Activated CD8-positive, alpha-beta T cell treated with anti-CD3 and anti-CD28 coated beads, Interleukin-2, amount 10 ng/mL, durations not matched to agents 7 days and 5 days (primary cell): ENCODE data around the gene CCDC30. TPM values are rescaled to one million over a fixed set of nuclear protein-coding genes. Genes with fewer than 3 reads are reported as not detected.
A peak's percentile ranks its signal among the peaks of the same experiment; 100 is the strongest.

Source experiments
- ATAC-seq: fragments of 150-1000 bp; cut with Tn5 transposase; one replicate; pipeline ENCODE4 v1.10.0; 2021; ENCODE audit warnings: moderate library complexity
- CTCF ChIA-PET: fragments of 350-600 bp; sonication (Branson Sonifier 250); formaldehyde crosslinking; loops from one replicate; lab custom pipeline; 2021; ENCODE audit warnings: antibody characterized with exemption; lab: Charles Lee
- POLR2A ChIA-PET: fragments of 350-600 bp; sonication (Branson Sonifier 250); formaldehyde crosslinking; loops from one replicate; lab custom pipeline; 2021; ENCODE audit warnings: antibody characterized with exemption; lab: Charles Lee
- DNase-seq: peaks from one replicate; pipeline ENCODE4 v3.0.0-alpha.2; 2020
- H3K27ac Mint-ChIP-seq: one replicate; pipeline ENCODE4 v1.8.0; 2021; ENCODE audit warnings: mild to moderate bottlenecking, mixed read lengths
- H3K27me3 Mint-ChIP-seq: one replicate; pipeline ENCODE4 v1.8.0; 2021; ENCODE audit warnings: low read depth, mixed read lengths
- H3K36me3 Mint-ChIP-seq: one replicate; pipeline ENCODE4 v1.8.0; 2021; ENCODE audit warnings: low read depth, mixed read lengths
- H3K4me1 Mint-ChIP-seq: one replicate; pipeline ENCODE4 v1.8.0; 2021; ENCODE audit warnings: low read depth, mixed read lengths
- H3K4me3 Mint-ChIP-seq: one replicate; pipeline ENCODE4 v1.8.0; 2021; ENCODE audit warnings: mild to moderate bottlenecking, mixed read lengths
- H3K9me3 Mint-ChIP-seq: one replicate; pipeline ENCODE4 v1.8.0; 2022; ENCODE audit warnings: mixed read lengths; ENCODE audit not compliant: insufficient read depth
- total RNA-seq, 2 experiments: library from RNA; stranded (reverse); gene quantifications; one replicate each; pipeline ENCODE4 v1.2.3, GENCODE V29; 2021

CCDC30 gene
- total RNA-seq, 2 experiments from 2014 or later: 1.7 to 2.2 TPM

DNA sequence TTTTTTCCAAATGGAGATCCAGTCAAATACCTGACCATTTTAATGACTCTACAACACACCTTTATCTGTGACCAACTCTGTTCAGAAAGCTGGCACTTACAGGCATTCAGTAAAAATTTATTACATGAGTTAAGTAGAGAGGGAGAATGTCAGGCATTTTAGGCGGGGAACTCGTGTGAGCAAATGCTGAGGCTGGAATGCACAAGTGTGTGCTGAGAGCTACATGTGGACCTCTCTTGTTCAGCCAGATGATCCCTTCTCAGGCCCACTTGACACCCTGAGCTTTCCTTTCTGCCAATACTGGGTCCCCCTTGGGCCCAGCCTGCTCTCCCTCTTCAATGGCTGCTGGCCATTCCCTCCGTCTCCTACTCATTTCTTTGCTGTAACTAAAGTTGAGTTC is 206.8 kb downstream of the CCDC30 start:
- Mint-ChIP-seq H3K27me3 (no peaks in the 10 kb centered on the region), H3K9me3 (no peaks in the 10 kb centered on the region), H3K27ac (no peak overlapping the region), H3K4me1 (no peaks in the 10 kb centered on the region), H3K4me3 (no peak overlapping the region), H3K36me3 (peaks cover 57% of the 10 kb centered on the region)
- ChIA-PET CTCF (no interaction called here), POLR2A (interaction anchor here (2.5 kb wide), 1 partner anchor 13 kb away, joined by 10 read pairs; the partner anchor contains the start of gene YBX1)
- DNase-seq (no peak), ATAC-seq (no peak)

- POLR2A ChIA-PET: interaction anchor here (2.5 kb wide), 1 partner anchor 12 kb away, joined by 10 read pairs; the partner anchor contains the start of gene YBX1
- Mint-ChIP-seq H3K36me3 (peaks cover 61% of the 10 kb centered on the region), H3K27me3 (no peaks in the 10 kb centered on the region), H3K4me3 (no peak overlapping the region), H3K9me3 (no peaks in the 10 kb centered on the region), H3K4me1 (no peaks in the 10 kb centered on the region), H3K27ac (no peak overlapping the region)
- no peak for ATAC-seq
- DNase-seq: no peak
- CTCF ChIA-PET: interaction anchor here (1.4 kb wide), 1 partner anchor 9 kb away, joined by 3 read pairs; no protein-coding TSS in a partner anchor
Measured at GRCh38 chr1:42670425-42670824, 207.3 kb downstream of the CCDC30 start.

DNA sequence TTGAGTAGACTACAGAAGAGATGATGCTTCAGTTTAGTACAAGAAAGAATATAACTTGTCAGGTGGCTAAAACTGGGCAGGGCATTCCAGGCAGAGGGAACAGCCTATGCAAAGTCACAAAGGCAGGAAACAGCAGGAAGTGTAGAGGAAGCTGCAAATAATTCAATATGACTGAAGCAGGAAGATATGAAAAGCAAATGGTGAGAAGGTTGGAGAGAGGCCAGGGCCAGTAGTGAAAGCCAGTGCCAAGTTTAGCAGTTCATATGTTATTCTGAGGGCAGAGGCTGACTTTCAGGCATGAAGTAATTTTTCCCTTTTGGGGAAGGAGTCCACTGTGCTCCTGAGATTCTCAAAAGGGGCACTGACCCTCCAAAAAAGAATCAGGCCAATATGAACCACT is 211.1 kb downstream of the CCDC30 start:
- POLR2A ChIA-PET: interaction anchor here (2.1 kb wide), 1 partner anchor 16 kb away, joined by 6 read pairs; the partner anchor contains the start of gene PPIH
- Mint-ChIP-seq H3K27me3 (no peaks in the 10 kb centered on the region), H3K9me3 (no peaks in the 10 kb centered on the region)

DNA sequence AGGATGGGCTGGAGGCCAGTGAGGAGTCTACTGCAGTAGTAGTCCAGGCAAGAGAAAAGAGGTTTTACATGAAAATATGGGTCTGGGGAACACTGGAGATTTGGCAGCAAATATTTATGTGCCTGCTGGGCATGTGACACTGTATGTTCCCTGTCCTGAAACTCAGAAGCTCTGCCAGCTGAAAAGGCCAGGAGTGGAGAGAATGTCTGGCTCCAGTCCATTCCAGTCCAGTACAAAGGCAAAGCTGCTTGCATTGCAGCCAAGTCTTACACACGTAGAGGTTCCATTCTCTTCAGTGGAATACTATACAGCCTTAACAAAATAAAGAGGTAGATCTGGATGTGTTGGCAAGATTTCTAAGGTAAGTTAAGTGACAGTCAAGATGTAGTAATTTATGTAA is 211.6 kb downstream of the CCDC30 start:
- Mint-ChIP-seq H3K4me3 (no peak overlapping the region), H3K27me3 (no peaks in the 10 kb centered on the region), H3K4me1 (peaks cover under 1% of the 10 kb centered on the region), H3K36me3 (peaks cover 38% of the 10 kb centered on the region), H3K9me3 (no peaks in the 10 kb centered on the region), H3K27ac (no peak overlapping the region)
- POLR2A ChIA-PET: interaction anchor here (2.1 kb wide), 1 partner anchor 17 kb away, joined by 6 read pairs; the partner anchor contains the start of gene PPIH
- ATAC-seq (no peak), DNase-seq (no peak)
- CTCF ChIA-PET: interaction anchor here (1.3 kb wide), 1 partner anchor 91 kb away, joined by 3 read pairs; no protein-coding TSS in a partner anchor

More for the DNA sequence above, 211.1 kb downstream of the CCDC30 start:
- Mint-ChIP-seq H3K36me3 (peaks cover 39% of the 10 kb centered on the region), H3K4me1 (no peaks in the 10 kb centered on the region), H3K4me3 (no peak overlapping the region), H3K27ac (no peak overlapping the region)
- no peak for DNase-seq
- no peak for ATAC-seq
- CTCF ChIA-PET: no interaction called here

- Mint-ChIP-seq H3K36me3 (peaks cover 35% of the 10 kb centered on the region), H3K27me3 (no peaks in the 10 kb centered on the region), H3K9me3 (no peaks in the 10 kb centered on the region)
Measured at GRCh38 chr1:42675467-42675866, 212.4 kb downstream of the CCDC30 start.

GRCh38 chr1:42676534-42677087 is 213.5 kb downstream of the CCDC30 start:
- ATAC-seq: no peak
- Mint-ChIP-seq H3K4me3 (no peak overlapping the region), H3K27me3 (no peaks in the 10 kb centered on the region), H3K9me3 (no peaks in the 10 kb centered on the region), H3K36me3 (peaks cover 32% of the 10 kb centered on the region), H3K4me1 (peaks cover 16% of the 10 kb centered on the region), H3K27ac (no peak overlapping the region)
- ChIA-PET CTCF (interaction anchor here (0.8 kb wide), 1 partner anchor 98 kb away, joined by 3 read pairs; no protein-coding TSS in a partner anchor), POLR2A (interaction anchor here (1.0 to 2.5 kb wide), 3 partner anchors 10 to 19 kb away, joined by 3 to 8 read pairs (median 6); partner anchors contain the start of gene PPIH)
- no peak for DNase-seq

More at GRCh38 chr1:42675467-42675866, 212.4 kb downstream of the CCDC30 start:
- Mint-ChIP-seq H3K27ac (peak overlapping the region; percentile 14), H3K4me3 (no peak overlapping the region), H3K4me1 (peaks cover 6% of the 10 kb centered on the region)
- no peak for DNase-seq
- ATAC-seq: no peak
- POLR2A ChIA-PET: interaction anchor here (2.1 kb wide), 1 partner anchor 17 kb away, joined by 6 read pairs; the partner anchor contains the start of gene PPIH
- CTCF ChIA-PET: interaction anchor here (1.3 kb wide), 1 partner anchor 91 kb away, joined by 3 read pairs; no protein-coding TSS in a partner anchor

DNA sequence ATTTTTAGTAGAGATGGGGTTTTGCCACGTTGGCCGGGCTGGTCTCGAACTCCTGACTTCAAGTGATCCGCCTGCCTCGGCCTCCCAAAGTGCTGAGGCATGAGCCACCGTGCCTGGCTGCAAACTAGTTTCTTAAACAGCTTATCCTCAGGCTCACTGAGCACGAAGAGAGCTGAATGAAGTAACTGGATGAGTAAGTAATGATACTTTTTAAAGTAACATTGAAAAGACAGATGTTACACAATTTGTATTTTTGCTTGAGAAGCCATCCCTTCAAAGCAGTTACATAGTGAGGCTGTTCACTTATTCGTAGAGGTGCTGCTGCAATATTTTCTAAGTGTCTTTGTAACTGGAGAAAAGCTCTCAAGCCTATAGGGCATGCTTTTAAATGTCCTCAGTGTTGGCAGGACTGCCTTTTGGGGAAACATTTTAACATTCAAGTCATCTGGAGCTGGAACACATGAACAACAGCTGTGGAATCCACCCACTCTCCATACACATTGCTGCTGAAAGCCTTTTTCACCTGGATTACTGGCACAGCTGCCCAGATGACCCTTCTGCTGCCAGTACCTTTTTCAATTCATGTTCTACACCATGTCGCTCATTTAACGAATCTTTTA is 216.4 kb downstream of the CCDC30 start:
- DNase-seq (no peak), ATAC-seq (no peak)
- H3K27me3 Mint-ChIP-seq: no peaks in the 10 kb centered on the region
- H3K27ac Mint-ChIP-seq: no peak overlapping the region
- H3K36me3 Mint-ChIP-seq: peaks cover 37% of the 10 kb centered on the region
- ChIA-PET CTCF (interaction anchor here (1.0 to 1.4 kb wide), 2 partner anchors 8 to 87 kb away, joined by 3 to 4 read pairs; no protein-coding TSS in a partner anchor), POLR2A (interaction anchor here (0.8 to 2.5 kb wide), 2 partner anchors 10 to 22 kb away, joined by 6 to 8 read pairs; partner anchors contain the start of gene PPIH)
- H3K4me3 Mint-ChIP-seq: no peak overlapping the region
- peaks cover 25% of the 10 kb centered on the region for H3K4me1 Mint-ChIP-seq
- no peaks in the 10 kb centered on the region for H3K9me3 Mint-ChIP-seq

GRCh38 chr1:42680055-42680454 is 217.0 kb downstream of the CCDC30 start:
- no peaks in the 10 kb centered on the region for H3K9me3 Mint-ChIP-seq
- H3K36me3 Mint-ChIP-seq: peaks cover 37% of the 10 kb centered on the region
- ATAC-seq (no peak), DNase-seq (no peak)
- H3K27ac Mint-ChIP-seq: no peak overlapping the region
- H3K4me1 Mint-ChIP-seq: peaks cover 31% of the 10 kb centered on the region
- no peak overlapping the region for H3K4me3 Mint-ChIP-seq
- H3K27me3 Mint-ChIP-seq: no peaks in the 10 kb centered on the region
- ChIA-PET CTCF (no interaction called here), POLR2A (interaction anchor here (0.8 to 1.1 kb wide), 2 partner anchors 11 to 22 kb away, joined by 3 to 6 read pairs; partner anchors contain the start of gene PPIH)

GRCh38 chr1:42680921-42681683 is 218.0 kb downstream of the CCDC30 start:
- POLR2A ChIA-PET: interaction anchor here (1.1 to 3.8 kb wide), 5 partner anchors 11 to 23 kb away, joined by 3 to 41 read pairs (median 16); partner anchors contain the start of gene PPIH
- CTCF ChIA-PET: interaction anchor here (1.1 to 4.0 kb wide), 3 partner anchors 20 to 83 kb away, joined by 4 to 17 read pairs (median 7); partner anchors contain the start of gene PPIH
- ATAC-seq: no peak
- H3K4me1 Mint-ChIP-seq: peaks cover 40% of the 10 kb centered on the region
- peaks cover 36% of the 10 kb centered on the region for H3K36me3 Mint-ChIP-seq
- H3K27ac Mint-ChIP-seq: peak overlapping the region; percentile 99
- H3K9me3 Mint-ChIP-seq: no peaks in the 10 kb centered on the region
- no peaks in the 10 kb centered on the region for H3K27me3 Mint-ChIP-seq
- peak overlapping the region; percentile 97 for H3K4me3 Mint-ChIP-seq
- DNase-seq: peak; percentile 31

DNA sequence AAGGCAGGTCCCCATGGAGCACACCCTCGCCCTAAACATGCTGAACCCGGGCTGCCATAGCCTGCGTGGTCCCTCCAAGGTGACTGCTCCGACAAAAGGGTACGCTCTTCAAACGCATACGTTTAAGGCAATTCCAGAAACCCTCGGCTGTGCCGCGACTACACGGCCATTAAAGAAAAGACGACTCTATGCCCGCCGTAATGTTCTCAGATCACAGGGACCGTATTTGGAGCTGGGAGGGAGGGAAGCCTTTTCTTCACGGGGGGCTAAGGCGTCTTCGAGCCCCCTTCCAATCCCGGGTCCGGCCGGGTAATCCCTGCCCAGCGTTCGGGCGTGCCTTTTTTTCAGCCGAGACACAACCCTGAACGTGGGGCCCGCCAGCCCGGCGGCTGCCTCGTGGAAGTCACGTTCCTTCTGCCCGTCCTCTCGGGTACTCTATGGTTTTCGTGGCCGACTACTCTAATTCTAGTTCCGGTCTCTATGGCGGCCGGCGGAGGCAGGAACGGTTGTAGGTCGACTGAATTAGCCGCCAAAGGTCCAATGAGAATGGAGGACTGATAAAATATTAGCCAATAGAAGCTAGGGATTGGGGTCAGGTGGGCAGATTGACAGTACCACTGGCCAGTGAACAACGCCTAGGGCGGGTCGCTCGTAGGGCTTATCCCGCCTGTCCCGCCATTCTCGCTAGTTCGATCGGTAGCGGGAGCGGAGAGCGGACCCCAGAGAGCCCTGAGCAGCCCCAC is 218.8 kb downstream of the CCDC30 start, which contains the start of gene YBX1:
YBX1 (plus strand) TSS at position 678 of the 743 bp plus-strand sequence. CDS start 148 bp downstream, outside the sequence.
- H3K4me1 Mint-ChIP-seq: peaks cover 49% of the 10 kb centered on the region
- ChIA-PET POLR2A (interaction anchor here (0.7 to 3.8 kb wide), 13 partner anchors 10 to 772 kb away, joined by 3 to 41 read pairs (median 6); partner anchors contain the start of genes C1orf50, HYI, P3H1 and PPCS), CTCF (interaction anchor here (1.1 to 4.0 kb wide), 3 partner anchors 21 to 82 kb away, joined by 4 to 17 read pairs (median 7); partner anchors contain the start of gene PPIH)
- H3K27ac Mint-ChIP-seq: peak within 1 kb of the TSS; percentile 99
- ATAC-seq (peak; percentile 95), DNase-seq (peak; percentile 96)
- peaks cover 38% of the 10 kb centered on the region for H3K36me3 Mint-ChIP-seq
- H3K4me3 Mint-ChIP-seq: peak within 1 kb of the TSS; percentile 97
- no peaks in the 10 kb centered on the region for H3K9me3 Mint-ChIP-seq
- H3K27me3 Mint-ChIP-seq: no peaks in the 10 kb centered on the region
